ENCODE measurements around the gene MOV10L1.

DNA sequence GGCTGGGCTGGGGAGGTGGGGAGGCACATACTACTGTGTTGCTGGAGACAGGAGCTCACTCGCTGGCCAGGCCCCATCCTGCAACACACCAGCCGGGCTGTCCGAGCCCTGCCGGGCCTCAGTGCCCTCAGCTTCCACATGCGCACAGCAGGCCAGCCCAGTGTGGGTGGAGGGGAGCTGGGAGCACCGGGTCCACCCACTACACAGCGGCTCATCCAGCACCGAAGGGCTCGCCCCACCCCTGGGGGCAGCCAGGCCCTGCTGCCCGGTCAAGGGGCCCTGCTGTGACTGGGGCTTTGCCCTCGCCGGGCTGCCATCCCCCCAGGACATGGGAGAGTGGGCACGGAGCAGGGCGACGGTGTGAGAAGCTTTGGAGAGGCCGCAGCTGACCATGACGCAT, 41.0 kb upstream of the MOV10L1 start:
- TF ChIP-seq, protein P1, sequence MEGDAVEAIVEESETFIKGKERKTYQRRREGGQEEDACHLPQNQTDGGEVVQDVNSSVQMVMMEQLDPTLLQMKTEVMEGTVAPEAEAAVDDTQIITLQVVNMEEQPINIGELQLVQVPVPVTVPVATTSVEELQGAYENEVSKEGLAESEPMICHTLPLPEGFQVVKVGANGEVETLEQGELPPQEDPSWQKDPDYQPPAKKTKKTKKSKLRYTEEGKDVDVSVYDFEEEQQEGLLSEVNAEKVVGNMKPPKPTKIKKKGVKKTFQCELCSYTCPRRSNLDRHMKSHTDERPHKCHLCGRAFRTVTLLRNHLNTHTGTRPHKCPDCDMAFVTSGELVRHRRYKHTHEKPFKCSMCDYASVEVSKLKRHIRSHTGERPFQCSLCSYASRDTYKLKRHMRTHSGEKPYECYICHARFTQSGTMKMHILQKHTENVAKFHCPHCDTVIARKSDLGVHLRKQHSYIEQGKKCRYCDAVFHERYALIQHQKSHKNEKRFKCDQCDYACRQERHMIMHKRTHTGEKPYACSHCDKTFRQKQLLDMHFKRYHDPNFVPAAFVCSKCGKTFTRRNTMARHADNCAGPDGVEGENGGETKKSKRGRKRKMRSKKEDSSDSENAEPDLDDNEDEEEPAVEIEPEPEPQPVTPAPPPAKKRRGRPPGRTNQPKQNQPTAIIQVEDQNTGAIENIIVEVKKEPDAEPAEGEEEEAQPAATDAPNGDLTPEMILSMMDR (IDR thresholded peaks at IDR 0.05; ENCODE audit: low read length), result no peak
- no peak for TF ChIP-seq EZH2 (IDR thresholded peaks at IDR 0.05; ENCODE audit: borderline replicate concordance, low read length)
